NCI-H187 (cell line): ENCODE results near the gene MYH10.

ENCODE experiments used
- DNase-seq, 2 experiments: peaks; one replicate each; lab custom pipeline; 2025; lab: John Stamatoyannopoulos, UW

MYH10 gene

DNA sequence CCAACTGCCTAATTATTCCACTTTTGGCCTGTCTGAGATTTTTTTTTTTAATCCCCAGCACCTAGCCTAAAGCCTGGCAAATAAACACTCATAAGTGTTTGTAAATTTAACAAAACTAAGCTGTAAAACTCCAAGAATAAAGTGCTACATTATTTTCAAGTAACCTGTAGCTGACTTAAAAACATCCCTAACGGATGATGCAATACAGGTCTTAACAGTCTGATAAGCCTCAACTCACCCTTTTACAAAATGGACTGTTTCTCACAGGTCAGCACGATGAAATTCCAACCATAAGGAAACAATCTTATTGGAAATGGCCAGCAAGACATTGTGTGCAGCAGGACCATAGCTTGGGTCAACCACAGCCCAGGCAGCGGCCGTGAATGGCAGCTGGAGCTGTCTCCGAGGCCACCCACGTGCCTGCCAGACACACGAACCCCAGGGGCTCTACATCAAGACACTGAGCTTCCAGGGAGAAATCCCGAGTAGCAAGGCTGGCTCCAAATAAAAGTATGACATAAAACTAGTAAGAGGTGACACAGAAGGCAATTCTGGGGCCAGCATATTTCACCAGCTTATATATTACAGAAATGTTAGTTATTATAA is 135.9 kb downstream of the MYH10 start:
- DNase-seq, result no peak

DNA sequence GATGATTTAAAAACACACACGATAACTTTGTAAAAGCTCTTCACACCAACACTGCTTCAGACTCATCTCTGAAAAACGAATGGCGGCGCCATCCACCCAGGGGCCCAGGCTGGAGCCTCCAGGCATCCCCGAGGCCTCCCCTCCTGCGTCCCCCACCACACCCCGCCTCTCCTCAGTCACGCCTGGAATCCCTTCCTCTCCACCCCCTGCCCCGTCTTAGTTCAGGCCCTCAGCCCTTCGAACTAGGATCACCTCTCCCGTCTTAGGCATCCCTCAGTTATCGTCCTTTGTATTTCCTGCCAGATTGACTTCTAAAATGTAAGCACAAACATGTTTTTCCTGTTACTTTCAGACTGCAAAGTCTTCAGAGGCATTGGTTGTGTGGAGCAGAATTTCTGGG is 136.5 kb downstream of the MYH10 start:
- DNase-seq, result no peak

DNA sequence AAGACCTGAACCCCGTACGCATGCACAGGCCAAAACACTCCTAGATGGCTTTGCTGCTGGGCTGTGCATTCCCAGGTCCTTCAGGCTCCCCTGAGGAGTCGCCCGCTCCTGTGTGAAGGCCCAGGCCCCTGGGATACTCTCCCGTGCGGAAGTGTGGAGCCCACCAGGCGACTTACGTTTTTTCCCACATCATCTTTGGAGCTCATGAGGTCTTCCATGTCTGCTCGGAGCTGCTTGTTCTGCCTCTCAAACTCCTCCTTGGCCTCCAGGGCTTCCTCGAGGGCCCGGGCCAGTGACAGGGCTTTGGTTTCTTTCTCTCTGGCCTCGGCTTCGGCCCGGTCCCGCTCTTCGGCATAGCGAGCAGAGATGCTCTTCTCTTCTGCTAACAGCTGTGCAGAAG is 138.4 kb downstream of the MYH10 start:
- no peak for DNase-seq

DNA sequence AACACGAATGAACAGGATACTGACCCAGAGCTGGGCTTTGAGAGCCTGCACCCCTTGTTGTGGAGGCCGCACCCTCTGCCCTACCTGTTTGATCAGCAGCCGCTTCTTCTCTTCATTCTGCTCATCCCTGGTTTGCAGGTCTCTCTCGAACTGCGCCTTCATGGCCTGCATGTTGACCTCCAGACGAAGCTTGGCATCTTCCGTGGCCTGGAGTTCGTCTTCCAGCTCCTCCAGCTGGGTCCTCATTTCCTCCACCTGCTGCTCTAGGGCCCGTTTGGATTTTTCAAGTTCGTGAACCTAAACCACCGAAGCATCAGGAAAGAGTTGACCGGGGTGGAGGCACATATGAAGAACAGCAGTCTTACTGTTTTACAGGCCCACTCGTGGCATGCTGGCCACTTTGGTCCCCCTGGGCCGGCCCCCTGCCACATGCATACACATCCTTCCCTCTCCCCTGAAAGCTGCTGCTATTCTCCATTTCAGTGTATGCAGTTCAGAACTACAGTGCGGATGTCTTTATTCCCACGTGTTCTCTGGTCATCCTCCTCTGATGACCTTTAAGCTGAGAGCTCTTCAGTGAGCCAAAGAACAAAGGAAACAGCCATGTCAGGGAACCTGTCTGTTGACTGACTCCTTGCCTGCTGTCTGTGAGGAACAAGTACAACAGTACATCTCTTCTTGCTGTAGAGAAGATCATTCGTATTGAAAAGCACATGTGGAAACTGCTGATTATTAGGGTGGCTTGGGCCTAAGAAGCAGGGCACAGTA is 140.1 kb downstream of the MYH10 start:
- no peak for DNase-seq

DNA sequence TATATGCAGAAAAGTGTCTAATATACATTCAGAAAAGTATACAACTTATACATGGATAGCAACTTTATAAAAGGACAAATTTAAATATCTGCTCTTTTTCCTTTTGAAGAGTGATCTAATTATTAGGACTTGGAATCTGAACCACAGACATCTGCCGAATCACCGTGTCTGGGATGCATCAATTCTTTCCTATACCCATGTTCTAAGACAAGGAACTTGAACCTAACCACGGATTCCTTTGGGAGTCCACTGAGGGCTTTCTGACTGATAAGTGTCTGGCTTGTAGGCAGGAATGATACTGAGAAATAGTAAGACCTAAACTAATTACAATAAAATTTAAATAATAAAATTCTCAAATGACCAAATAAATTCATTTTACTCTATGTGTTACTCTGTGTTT is 140.7 kb downstream of the MYH10 start:
- DNase-seq, result no peak

DNA sequence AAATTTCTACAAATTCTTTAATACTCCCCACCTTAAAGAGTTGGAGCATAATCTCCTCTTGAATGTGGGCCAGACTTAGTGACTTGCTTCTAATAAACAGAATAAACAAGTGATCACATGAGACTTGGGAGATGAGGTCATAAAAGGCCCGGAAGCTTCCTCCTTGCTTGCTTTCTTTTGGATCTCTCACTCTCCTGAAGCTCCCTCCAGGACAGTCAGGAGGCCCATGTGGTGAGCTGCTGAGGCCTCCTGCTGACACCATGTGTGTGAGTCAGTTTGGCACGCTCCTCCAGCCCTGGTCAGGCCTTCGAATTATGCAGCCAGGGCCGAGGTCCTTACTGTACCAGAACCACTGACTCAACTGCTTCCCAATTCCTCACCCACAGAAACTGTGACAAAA is 141.6 kb downstream of the MYH10 start:
- DNase-seq, result no peak

DNA sequence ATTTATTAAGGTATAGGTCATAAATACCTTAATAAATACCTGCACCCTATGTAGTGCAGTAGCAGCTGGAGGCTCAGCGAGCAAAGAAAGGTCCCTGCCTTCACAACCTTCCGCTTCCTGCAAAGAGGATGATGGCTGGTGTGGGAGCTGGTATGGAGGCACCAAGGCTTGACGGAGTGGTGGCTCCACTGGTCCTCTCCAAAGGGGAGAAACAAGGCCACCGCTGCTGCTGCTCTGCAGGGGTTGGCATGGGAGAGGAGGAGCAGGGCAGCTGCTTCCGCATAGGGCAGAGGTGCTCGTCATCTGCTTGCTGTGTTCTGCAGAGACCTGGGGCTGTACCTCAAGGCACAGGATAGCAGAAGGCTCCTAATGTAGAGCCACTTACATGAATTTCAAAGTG is 142.0 kb downstream of the MYH10 start:
- no peak for DNase-seq

DNA sequence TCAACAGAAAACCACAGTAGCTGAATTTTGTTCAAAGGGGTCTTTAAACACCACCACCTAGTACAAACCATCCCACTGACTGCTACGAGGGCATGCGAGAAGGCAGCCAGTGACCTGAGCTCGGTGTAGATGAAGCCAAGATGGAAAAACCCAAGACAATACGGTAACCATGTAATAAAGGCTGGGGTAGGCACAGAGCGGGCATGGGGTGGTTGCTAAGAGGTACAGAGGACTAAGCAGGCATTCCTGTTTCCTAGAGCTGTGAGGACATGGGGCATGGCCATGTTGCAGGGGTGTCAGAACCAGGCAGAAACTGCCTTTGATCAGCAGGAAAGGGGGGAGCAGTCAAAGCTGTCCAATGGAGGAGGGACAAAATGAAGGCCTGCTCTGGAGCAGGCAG is 142.8 kb downstream of the MYH10 start:
- DNase-seq, result no peak

DNA sequence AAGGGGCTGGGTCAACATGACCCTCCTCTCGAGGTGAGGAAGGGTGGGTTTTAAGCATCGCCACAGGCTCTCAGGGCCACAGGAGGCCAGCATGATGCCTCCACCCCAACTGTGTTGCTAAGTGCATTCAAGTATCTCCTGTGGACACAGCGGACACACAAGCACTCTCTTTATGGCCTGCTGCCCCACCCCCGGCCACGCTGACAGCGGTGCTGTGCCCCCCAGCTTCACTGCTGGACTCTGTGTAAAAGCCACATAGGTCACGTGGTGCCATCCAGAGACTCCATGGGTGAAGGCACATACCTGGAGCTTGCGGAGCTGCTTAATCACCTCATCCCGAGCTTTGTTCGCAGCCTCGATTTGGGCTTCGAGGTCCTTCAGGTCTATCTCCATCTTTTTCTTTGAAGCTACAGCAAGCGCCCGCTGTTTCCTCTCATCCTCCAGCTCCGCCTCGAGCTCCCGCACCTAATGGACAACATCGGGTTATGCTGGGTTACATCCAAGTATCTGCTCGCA is 143.3 kb downstream of the MYH10 start:
- no peak for DNase-seq

DNA sequence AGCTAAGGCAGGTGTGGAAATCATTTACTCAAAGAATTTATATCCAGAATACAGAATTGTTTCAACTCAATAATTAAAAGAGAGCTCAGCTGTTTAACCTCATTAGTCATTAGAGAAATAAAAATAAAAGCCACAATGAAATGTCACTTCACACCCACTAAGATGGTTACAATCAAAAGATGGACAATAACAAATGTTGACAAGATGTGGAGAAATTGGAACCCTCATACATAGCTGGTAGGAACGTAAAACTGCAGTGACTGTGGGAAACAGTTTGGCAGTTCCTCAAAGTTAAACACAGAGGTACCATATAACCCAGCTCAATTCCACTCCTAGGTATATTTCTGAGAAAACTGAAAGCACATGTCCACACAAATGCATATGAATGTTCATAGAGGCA is 145.0 kb downstream of the MYH10 start:
- DNase-seq, result no peak

DNA sequence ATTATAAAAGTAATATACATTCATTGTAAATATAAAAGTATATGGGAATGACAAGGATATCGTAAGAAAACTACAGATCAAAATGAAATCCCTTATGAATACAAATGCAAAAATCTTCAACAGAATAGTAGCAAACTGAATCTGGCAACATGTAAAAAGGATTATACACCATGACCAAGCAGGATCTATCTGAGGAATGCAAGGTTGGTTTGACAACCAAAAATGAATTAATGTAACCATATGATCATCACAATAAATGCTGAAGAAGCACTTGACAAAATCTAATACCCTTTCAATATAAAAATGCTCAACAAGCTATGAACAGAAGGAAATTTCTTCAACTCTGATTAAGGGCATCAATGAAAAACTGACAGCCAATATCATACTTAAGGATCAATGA is 146.1 kb downstream of the MYH10 start:
- DNase-seq, result no peak

DNA sequence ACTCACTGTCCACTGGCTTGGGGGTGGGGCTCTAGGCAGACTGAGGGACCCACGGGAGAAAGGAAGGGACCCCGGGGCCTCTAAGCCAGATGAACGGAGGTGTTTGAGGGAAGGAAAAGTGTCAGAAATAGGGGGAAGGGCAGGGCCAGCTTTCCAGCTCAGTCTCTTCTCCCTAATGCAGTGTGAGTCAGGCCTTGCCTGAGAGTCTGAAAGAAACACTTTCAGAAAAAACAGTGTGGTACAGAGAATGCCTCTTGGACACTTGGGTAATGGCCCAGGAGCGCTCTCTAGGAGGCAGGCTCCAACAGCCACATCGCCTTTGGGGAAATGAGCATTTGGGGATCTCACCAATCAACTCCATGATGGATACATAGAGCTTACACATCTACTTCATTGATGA is 148.0 kb downstream of the MYH10 start:
- no peak for DNase-seq

DNA sequence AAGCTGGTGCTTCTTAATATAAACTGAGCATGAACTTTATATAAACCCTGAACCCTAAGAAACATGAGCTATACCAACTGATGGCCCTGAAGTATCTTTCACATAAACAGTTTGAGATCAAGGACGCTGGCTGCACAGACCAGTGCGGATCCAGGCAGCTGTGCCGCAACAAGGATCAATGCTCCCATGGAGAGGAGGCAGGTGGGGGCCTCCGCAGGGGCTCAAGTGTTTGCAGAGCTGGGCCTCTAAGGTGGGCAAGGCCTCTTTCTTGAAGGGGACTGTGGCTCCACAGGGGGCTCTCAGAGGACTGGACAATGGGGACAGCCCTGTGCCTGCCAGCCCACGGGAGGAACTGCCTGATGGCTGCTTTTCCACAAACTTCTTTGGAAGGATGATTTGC is 148.8 kb downstream of the MYH10 start:
- no peak for DNase-seq

DNA sequence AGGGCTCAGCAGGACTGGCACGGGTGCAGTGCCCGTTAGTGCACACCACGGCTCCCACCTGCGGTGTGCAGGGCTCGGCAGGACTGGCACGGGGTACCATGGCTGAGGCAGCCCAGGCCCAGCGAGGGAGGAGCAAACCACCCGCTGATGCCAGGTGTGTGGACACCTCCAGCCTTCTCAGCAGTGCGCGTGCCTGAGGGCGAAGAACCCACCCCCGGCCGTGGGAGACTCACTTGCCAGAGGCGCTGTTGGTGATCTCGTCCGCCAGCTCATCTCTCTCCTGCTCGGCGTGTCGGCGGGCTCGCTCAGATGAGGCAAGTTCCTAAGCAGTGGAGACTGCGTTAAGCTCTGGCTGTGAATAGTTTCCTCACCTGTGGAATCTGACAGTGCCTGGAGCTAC is 149.4 kb downstream of the MYH10 start:
- no peak for DNase-seq

DNA sequence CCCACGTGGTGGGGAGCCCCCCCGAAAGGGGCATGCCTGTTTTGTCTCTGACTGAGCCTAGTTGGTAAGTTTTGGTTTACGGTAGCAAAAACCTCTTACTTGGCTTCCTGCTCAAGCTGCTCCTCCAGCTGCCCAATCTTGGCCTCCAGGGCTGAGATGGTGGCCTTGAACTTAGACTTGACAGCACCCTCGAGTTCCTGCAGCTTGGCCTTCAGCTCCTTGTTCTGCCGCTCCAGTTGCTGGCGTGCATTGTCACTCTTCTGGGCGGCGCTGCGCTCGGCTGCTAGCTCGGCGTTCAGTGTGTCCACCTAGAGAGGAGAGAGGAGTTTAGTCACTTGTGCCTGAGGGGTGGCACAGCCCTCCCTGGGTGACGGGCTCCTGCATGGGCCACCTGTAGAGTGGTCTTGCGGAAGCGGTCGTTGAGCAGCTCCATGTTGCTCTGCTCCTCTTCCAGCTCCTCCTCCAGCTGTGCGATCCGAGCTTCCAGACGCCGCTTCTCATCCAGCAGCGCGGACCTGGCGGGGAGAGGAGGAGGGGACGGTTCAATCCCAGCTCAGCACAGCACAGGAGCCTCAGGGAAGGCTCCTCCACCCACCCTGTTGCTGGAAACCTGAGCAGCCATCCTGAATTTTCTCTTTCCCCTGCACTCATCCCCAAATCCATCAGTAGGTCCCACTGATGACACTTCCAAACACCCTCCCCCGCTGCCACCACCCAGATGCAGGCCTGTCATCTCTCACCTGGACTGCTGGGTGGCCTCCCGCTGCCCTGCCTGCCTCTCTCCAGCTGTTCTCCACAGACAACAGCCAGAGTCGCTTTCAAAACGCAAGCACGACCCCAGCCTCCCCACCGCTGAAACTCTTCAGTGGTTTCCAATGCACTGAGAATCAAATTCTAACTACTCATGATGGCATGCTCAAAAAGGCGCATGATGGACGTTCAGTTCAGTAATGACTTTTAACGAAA is 150.2 kb downstream of the MYH10 start:
- DNase-seq, result no peak

DNA sequence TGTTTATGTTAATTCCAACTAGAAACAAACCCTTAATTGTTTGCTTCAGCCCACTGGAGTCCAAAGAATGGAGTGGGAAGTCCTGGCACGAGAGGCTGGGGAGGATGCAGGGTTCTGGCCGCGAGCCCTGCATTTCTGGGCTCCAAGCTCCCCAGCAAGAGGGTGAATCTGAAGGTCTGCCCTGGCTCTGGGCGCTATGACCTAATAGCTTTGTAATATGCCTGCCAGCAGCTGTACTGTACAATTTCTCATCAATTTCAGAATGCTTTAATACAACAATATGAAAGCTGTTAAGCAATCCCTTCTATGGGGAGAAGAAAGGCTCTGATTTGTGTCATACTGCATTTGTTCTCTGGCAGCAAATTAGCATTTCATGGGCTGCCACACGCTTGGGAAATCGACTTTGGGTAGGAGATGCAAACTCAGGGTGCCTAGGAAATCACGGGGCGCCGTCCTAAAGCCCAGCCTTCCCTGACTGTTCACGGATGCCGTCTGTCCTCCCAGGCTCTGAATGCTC is 151.0 kb downstream of the MYH10 start:
- no peak for DNase-seq

DNA sequence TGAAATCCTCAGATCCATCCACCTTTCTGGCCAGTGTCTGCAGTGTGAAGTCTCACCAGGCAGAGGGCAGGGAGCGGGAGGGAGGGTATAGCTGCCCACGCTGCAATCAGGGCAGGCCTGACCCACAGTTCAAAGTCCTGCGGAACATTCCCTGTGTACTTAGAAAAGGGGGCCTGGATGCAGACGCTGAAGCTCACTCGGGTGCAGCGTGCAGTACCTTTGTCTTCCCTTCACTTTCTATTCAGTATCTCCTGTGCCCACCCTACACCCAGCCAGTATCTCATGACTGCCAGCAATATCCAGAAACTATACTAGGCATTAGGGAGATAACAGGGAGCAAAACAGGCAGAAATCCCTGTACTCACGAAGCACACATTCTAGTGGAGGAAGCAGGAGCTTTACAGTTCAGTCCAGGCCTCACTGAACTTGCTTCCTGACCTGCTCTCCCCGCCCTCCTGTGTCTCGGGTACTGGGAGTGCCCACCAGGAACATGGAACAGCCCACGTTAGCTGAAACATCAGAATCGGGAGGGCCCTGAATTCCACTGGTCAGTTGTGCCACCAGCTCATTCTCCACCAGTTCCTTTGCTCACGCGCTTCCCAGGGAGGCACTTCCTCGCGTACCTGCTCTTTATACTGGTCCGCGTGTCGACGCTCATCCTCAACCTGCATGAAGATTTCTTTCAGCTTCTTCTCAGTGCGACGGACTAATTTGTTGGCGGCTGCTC is 152.6 kb downstream of the MYH10 start:
- no peak for DNase-seq

DNA sequence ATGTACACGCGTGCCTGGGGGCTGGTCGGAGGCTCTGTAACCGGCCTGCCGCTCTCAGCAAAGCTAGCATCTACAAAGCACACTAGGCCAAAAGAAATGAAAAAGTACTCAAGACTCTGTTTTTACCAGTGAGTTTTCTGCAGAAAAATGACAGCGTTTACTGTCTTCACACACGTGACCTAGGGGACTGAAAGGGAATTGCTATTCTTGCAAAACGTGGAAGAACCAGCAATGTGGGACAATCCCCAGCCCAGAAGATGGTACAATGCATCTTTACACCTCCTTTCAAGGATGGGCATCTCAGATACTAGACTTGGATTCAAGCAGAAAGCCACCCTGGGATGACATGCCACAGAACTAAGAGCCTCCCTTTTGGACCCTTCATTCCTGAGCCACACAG is 153.4 kb downstream of the MYH10 start:
- DNase-seq, result no peak

DNA sequence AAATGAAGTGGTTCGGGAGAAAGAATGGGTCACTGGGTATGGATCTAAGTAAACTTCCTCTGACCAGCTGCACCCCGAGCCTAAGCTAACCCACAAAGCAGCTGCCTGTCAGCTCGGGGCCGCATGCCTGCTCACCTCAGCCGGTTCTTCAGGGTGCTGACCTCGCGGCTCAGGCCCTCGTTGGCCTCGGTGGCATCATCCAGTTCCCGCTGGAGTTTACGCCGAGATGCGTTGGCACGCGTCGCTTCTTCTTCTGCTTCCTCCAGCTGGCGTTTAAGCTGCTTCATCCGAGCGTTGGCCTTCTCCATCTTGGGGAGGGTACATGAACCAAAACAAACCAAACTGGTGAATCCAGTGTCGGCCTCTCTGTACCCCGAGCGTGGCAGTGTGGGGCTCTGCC is 153.8 kb downstream of the MYH10 start:
- DNase-seq, result no peak

DNA sequence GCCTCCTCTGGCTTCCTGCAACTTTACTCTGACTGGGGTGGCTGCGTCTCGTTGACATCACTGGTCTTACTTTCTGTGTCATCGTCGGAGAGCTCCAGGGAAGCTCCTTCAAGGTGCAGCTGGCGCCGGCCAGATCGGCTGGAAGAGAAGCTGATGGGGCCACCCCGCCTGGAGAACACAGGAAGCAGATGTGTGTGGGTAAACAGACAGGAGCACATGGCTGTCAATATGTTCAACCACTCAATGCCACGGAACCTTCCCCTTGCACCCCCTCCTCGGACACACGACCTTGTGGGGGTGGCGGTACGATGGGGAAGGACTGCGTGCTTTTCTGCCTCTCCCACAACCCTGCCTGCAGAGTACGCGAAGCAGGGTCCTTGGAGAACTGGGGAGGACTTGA is 154.7 kb downstream of the MYH10 start:
- DNase-seq, result no peak

DNA sequence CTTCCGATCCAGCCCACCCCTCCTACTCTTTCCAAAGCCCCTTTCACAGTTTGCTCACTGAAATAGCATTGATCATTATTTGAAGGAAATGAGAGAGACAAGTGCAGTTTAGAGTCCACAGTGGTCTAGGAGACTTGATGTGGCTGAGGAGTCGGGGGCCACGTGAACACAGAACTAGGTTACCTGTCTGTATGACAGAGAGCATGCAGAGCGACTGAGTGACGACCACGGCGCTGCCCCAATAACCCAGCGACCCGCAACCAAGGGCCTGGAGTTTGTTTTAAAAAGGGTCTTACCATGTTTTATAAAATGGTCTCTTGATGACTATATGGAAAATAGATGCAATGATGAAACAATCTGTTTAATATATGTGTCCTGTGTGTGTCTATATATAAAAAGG is 155.3 kb downstream of the MYH10 start:
- DNase-seq, result no peak

DNA sequence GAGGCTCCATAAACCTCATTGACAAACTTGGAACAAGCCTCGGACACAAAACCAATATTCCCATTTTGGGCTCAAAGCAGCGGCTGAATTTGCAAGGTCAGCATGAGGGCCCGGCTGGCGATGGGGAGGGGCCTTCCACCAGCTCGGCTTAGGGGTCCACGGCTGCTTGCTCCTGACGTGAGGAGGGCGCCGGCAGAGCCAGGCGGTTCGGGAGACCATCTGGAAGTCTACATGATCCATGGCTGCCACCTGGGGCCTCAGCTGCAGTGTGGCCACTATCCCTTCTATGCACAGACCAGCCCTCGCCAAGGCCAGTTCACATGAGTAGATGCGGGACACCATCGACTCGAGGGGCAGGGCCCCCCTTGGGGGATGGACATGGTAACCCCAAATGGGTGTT is 155.7 kb downstream of the MYH10 start:
- DNase-seq, result no peak
